Muscle layer of duodenum (tissue), 2 donors: Measurements from ENCODE around the gene LGI1.
A peak's percentile ranks its signal among the peaks of the same experiment; 100 is the strongest.

Source experiments
- H3K27ac ChIP-seq: one replicate; pipeline ENCODE4 v1.7.0; 2013; ENCODE audit warnings: mild to moderate bottlenecking, low read length
- H3K27me3 ChIP-seq: one replicate; pipeline ENCODE4 v1.7.0; 2013; ENCODE audit warnings: low read depth, mild to moderate bottlenecking, control low read depth, low read length
- H3K36me3 ChIP-seq, 2 donors: one replicate each; pipeline ENCODE4 v1.7.0; 2013; ENCODE audit warnings: low read length in 2 of 2, control low read depth in 1 of 2, mild to moderate bottlenecking in 1 of 2; ENCODE audit not compliant: insufficient read depth in 2 of 2, control insufficient read depth in 1 of 2
- H3K4me1 ChIP-seq, 2 donors: one replicate each; pipeline ENCODE4 v1.7.0; 2013; ENCODE audit warnings: low read length in 2 of 2, mild to moderate bottlenecking in 2 of 2, control low read depth in 1 of 2, moderate library complexity in 1 of 2; ENCODE audit not compliant: insufficient read depth in 2 of 2, control insufficient read depth in 1 of 2
- H3K4me3 ChIP-seq, 2 donors: one replicate each; pipeline ENCODE4 v1.7.0; 2013; ENCODE audit warnings: low read length in 2 of 2, low read depth in 1 of 2, mild to moderate bottlenecking in 1 of 2
- H3K9me3 ChIP-seq, 2 donors: one replicate each; pipeline ENCODE4 v1.7.0; 2013; ENCODE audit warnings: low read length in 2 of 2, control low read depth in 1 of 2, mild to moderate bottlenecking in 1 of 2; ENCODE audit not compliant: control insufficient read depth in 1 of 2
- donor health status: healthy.

LGI1 gene

DNA sequence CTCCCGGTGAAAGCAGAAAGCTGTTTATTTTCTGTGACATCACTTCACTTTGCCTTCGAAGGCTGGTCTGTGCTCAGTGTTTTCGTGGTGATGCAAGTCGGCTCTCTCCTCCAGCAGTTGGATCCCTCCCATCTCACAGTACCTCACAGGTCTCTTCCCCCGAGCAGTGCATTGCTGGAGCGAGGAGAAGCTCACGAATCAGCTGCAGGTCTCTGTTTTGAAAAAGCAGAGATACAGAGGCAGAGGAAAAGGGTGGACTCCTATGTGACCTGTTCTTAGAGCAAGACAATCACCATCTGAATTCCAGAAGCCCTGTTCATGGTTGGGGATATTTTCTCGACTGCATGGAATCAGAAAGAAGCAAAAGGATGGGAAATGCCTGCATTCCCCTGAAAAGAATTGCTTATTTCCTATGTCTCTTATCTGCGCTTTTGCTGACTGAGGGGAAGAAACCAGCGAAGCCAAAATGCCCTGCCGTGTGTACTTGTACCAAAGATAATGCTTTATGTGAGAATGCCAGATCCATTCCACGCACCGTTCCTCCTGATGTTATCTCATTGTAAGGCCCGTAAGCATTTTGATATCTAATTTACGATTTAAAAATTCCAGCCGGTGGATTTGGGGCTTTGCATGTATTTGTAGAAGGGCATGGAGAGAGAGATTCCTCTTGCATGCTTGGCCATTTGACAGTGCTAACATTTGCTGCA, at the start of gene LGI1:
LGI1 (plus strand) TSS at position 136 of the 707 bp plus-strand sequence; CDS start at position 345, 209 bp downstream.
- peaks cover 0 to 11% of the 10 kb centered on the region in 2 donors for H3K4me1 ChIP-seq
- H3K27ac ChIP-seq, result peak within 1 kb of the TSS; percentile 15
- H3K27me3 ChIP-seq, result no peaks in the 10 kb centered on the region
- H3K4me3 ChIP-seq, result peak within 1 kb of the TSS; percentile 49 to 59
- no peaks in the 10 kb centered on the region for H3K36me3 ChIP-seq
- no peaks in the 10 kb centered on the region for H3K9me3 ChIP-seq

DNA sequence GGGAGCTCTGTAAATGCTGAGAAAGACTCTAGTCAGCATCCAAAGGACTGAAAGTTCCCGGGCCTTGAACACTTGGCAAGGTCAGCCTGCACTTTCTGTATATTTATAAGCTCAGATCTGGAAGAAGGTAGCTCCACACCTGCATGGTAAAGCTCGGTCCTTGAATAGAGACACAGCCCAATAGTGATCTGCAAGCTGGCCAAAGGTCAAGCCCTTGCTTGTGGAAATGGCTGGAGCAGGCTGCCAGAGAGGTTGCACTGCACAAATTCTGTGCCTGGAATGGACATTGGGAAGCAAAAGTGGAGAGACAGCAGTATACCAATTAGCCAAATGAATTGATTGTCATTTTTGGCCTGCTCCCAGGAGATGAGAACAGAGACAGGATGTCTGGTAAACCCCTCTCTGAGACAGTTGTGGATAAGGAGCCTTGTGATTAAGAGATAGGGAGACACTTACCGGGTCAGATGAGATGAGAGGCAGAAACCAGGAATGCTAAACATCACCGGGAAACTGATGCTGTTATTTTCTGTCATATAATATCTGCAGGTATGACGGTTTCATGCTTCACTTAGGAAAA, 47.3 kb upstream of the LGI1 start:
- Histone ChIP-seq H3K27ac (no peak overlapping the region), H3K4me3 (no peak overlapping the region), H3K27me3 (no peaks in the 10 kb centered on the region), H3K36me3 (no peaks in the 10 kb centered on the region), H3K9me3 (no peaks in the 10 kb centered on the region), H3K4me1 (no peaks in the 10 kb centered on the region)

DNA sequence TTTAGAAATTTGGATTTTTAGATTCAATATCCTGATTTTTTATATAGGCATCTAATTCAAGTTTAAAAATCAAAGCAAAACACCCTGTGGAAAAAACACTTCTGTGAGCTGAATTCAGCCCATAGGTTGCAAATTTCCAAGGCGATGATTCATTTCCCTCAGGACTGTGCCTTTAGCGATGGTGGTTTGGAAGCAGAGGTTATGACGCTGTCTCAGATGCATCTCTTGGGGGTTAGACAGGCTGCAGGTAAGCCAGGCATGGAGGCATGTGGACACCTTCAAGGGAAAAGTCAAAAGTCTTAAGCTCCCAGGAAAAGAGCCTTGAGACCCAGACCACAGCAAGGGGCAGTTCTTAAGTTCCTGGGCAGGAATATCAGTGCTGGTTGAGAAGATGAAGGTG, 45.8 kb upstream of the LGI1 start:
- H3K9me3 ChIP-seq, result no peaks in the 10 kb centered on the region
- no peaks in the 10 kb centered on the region for H3K27me3 ChIP-seq
- no peak overlapping the region for H3K27ac ChIP-seq
- no peaks in the 10 kb centered on the region for H3K4me1 ChIP-seq
- no peak overlapping the region for H3K4me3 ChIP-seq
- no peaks in the 10 kb centered on the region for H3K36me3 ChIP-seq

GRCh38 chr10:93712593-93712992, 45.1 kb upstream of the LGI1 start:
- H3K9me3 ChIP-seq, result no peaks in the 10 kb centered on the region
- H3K36me3 ChIP-seq, result no peaks in the 10 kb centered on the region
- H3K4me1 ChIP-seq, result no peaks in the 10 kb centered on the region
- H3K4me3 ChIP-seq, result no peak overlapping the region
- H3K27me3 ChIP-seq, result no peaks in the 10 kb centered on the region
- H3K27ac ChIP-seq, result no peak overlapping the region

GRCh38 chr10:93715345-93715744, 42.4 kb upstream of the LGI1 start:
- Histone ChIP-seq H3K4me3 (no peak overlapping the region), H3K4me1 (no peaks in the 10 kb centered on the region), H3K27ac (no peak overlapping the region), H3K9me3 (no peaks in the 10 kb centered on the region), H3K36me3 (no peaks in the 10 kb centered on the region), H3K27me3 (no peaks in the 10 kb centered on the region)

- H3K36me3 ChIP-seq, result no peaks in the 10 kb centered on the region
- H3K27me3 ChIP-seq, result no peaks in the 10 kb centered on the region
- no peak overlapping the region for H3K27ac ChIP-seq
- H3K9me3 ChIP-seq, result no peaks in the 10 kb centered on the region
- H3K4me1 ChIP-seq, result no peaks in the 10 kb centered on the region
- H3K4me3 ChIP-seq, result no peak overlapping the region
These were observed 41.0 kb upstream of the LGI1 start for GRCh38 chr10:93716766-93717165.

DNA sequence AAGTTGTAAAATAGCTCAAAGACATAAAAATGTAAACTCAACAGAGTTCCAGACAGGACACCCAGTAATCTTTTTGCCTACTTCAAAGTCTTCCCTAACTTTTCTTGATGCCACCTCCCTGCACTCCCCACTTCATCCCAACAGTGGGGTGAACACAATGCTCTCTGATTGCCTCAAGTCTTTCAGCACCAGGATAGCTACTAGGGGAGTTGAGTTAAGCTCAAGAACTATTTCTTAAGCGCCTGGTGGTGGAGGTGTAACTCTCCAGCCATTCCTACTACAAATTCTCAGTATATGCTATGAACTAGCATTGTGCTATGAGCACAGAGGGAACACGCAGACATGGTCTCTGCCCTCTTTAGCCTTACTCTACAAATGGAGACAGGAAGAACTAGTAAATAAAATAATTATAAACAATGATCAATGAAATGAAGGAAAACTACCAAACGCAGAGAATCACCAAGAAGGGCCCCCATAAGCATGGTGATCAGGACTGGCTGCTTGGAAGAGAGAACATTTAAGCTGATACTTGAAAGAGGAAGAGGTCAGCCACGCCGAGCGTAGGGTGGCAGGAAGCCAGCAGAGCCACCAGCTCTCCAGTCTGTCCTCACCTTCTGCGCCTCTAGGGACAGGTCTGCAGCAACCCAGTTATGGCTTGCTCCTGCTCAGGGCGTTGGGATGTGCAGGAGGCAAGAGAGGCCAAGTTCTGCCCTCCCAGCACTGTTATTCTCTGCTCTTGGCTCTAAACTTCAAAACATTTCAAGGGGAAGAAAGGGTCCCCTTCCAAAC, 38.6 kb upstream of the LGI1 start:
- Histone ChIP-seq H3K27ac (no peak overlapping the region), H3K36me3 (no peaks in the 10 kb centered on the region), H3K4me1 (no peaks in the 10 kb centered on the region), H3K4me3 (no peak overlapping the region), H3K27me3 (no peaks in the 10 kb centered on the region), H3K9me3 (no peaks in the 10 kb centered on the region)

GRCh38 chr10:93719901-93720300, 37.8 kb upstream of the LGI1 start:
- Histone ChIP-seq H3K36me3 (no peaks in the 10 kb centered on the region), H3K27ac (no peak overlapping the region), H3K4me1 (no peaks in the 10 kb centered on the region), H3K27me3 (no peaks in the 10 kb centered on the region), H3K4me3 (no peak overlapping the region), H3K9me3 (no peaks in the 10 kb centered on the region)

- Histone ChIP-seq H3K36me3 (no peaks in the 10 kb centered on the region), H3K9me3 (no peaks in the 10 kb centered on the region), H3K27ac (no peak overlapping the region), H3K4me3 (no peak overlapping the region), H3K27me3 (no peaks in the 10 kb centered on the region), H3K4me1 (no peaks in the 10 kb centered on the region)
These were observed 35.2 kb upstream of the LGI1 start for GRCh38 chr10:93722550-93722949.

DNA sequence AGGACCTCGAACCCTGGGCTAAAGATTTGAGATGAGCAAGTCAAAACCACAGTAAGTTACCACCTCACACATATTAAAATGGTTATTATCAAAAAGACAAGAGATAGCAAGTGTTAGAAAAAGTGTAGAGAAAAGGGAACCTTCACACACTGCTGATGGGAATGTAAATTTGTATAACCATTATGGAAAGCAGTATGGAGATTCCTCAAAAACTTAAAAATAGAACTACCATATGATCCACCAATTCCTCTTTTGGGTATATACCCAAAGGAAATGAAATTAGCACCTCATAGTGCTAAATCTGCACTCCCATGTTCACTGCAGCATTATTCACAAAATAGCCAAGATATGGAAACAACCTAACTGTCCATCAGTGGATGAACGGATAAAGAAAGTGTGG, 34.6 kb upstream of the LGI1 start:
- H3K4me3 ChIP-seq, result no peak overlapping the region
- H3K4me1 ChIP-seq, result no peaks in the 10 kb centered on the region
- H3K9me3 ChIP-seq, result no peaks in the 10 kb centered on the region
- no peaks in the 10 kb centered on the region for H3K36me3 ChIP-seq
- H3K27ac ChIP-seq, result no peak overlapping the region
- H3K27me3 ChIP-seq, result no peaks in the 10 kb centered on the region

DNA sequence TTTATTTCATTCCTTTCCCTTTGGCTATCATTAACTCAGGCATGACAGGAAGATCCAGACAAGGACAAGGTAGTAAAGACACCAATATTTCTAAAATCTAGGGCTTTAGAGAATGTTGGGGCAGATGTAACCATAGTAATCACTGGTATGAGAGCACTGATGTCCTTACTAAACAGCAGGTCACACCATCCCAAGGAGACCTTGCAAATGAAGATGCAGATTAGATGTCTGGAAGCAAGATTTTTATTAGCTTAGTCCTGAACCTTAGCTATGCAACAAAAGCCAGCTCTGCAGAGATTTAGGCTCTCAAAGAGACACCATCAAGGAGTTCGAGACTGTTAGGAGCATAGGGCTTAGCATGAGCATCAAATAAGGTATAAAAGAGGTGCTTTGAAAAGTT, 31.7 kb upstream of the LGI1 start:
- Histone ChIP-seq H3K36me3 (no peaks in the 10 kb centered on the region), H3K27me3 (no peaks in the 10 kb centered on the region), H3K4me3 (no peak overlapping the region), H3K27ac (no peak overlapping the region), H3K9me3 (no peaks in the 10 kb centered on the region), H3K4me1 (no peaks in the 10 kb centered on the region)
